K562 (cell line): ENCODE measurements around the gene HNRNPCL1. TPM values are rescaled to one million over a fixed set of nuclear protein-coding genes. Genes with fewer than 3 reads are reported as not detected.

ENCODE experiments used
- ARNT ChIP-seq, 2 experiments: fragments of 450-650 bp; IDR thresholded peaks; 2 replicates each; pipeline ENCODE4 v1.6.1; 2016; ENCODE audit warnings: mild to moderate bottlenecking in 1 of 2
- ATF3 ChIP-seq, 2 experiments: fragments of 450-650 bp in 1 of 2; sonication (generic) in 1 of 2; formaldehyde crosslinking in 1 of 2; IDR thresholded peaks in 1 of 2; conservative IDR thresholded peaks in 1 of 2; 2 replicates each; pipeline versions ENCODE4 v1.6.1 to v1.8.1; 2016 to 2023; ENCODE audit warnings: mild to moderate bottlenecking in 2 of 2, moderate library complexity in 2 of 2, inconsistent platforms in 1 of 2, missing genetic modification reagents in 1 of 2
- CREB5 ChIP-seq: fragments of 250-450 bp; sonication (Bioruptor Pico); IDR thresholded peaks from 2 replicates; pipeline ENCODE4 v1.5.0; 2020; ENCODE audit warnings: mild to moderate bottlenecking
- ESRRA ChIP-seq: fragments of 450-650 bp; IDR thresholded peaks from 2 replicates; pipeline ENCODE4 v1.6.1; 2014; ENCODE audit warnings: low read depth, mild to moderate bottlenecking, moderate library complexity, borderline replicate concordance
- HDAC8 ChIP-seq: fragments of 450-650 bp; IDR thresholded peaks from 2 replicates; pipeline ENCODE4 v1.6.1; 2016; ENCODE audit warnings: mild to moderate bottlenecking, missing genetic modification characterization, moderate library complexity, missing compliant biosample characterization
- KDM5B ChIP-seq: fragments of 200-600 bp; sonication (generic); IDR thresholded peaks from 2 replicates; pipeline ENCODE4 v1.6.1; 2012; ENCODE audit warnings: low read depth, mild to moderate bottlenecking, moderate library complexity, low read length, control low read depth, inconsistent platforms; ENCODE audit not compliant: insufficient replicate concordance
- MAFF ChIP-seq: IDR thresholded peaks from 2 replicates; pipeline ENCODE4 v1.6.1; 2012; ENCODE audit warnings: low read length, improper control_type of control experiment
- PBX2 ChIP-seq, 2 experiments: IDR thresholded peaks in 1 of 2; conservative IDR thresholded peaks in 1 of 2; 2 replicates each; pipeline ENCODE4 v1.6.1; 2016; ENCODE audit warnings: low read depth in 2 of 2, mild to moderate bottlenecking in 1 of 2, missing compliant biosample characterization in 1 of 2, missing genetic modification characterization in 1 of 2, moderate library complexity in 1 of 2
- SMARCA5 ChIP-seq: fragments of 450-650 bp; IDR thresholded peaks from 2 replicates; pipeline ENCODE4 v1.6.1; 2016
- UBTF ChIP-seq, 2 experiments: IDR thresholded peaks; 2 replicates each; pipeline ENCODE4 v1.6.1; 2012; ENCODE audit warnings: improper control_type of control experiment in 2 of 2, low read depth in 2 of 2, low read length in 2 of 2, borderline replicate concordance in 1 of 2
- ZBTB33 ChIP-seq: sonication (generic); formaldehyde crosslinking; IDR thresholded peaks from 2 replicates; pipeline ENCODE4 v1.8.1; 2023; ENCODE audit warnings: mild to moderate bottlenecking, missing genetic modification reagents
- ZNF316 ChIP-seq: fragments of 450-650 bp; IDR thresholded peaks from 2 replicates; pipeline ENCODE4 v1.6.1; 2016
- ZNF699 ChIP-seq: fragments of 250-450 bp; sonication (Bioruptor Pico); IDR thresholded peaks from 2 replicates; pipeline ENCODE4 v1.8.0; 2021; ENCODE audit warnings: mild to moderate bottlenecking, moderate library complexity; ENCODE audit not compliant: insufficient replicate concordance
- polyA plus RNA-seq, 8 experiments: library from polyadenylated mRNA; depleted of rRNA in 4 of 8; stranded (reverse) in 5 of 8; unstranded in 3 of 8; fragments of >200 nt; fragmentation: Nextera tagmentation in 2 of 8; fragmentation: Illumina TruSeq in 1 of 8; extraction: Ambion mirVana in 2 of 8; extraction: Trizol in 1 of 8; gene quantifications; 2 replicates each; pipeline versions ENCODE4 v1.2.1 to v1.2.3, GENCODE V29; 2011 to 2014; ENCODE audit warnings: inconsistent platforms in 1 of 8, missing spikeins in 1 of 8
- total RNA-seq, 7 experiments: library from RNA; depleted of rRNA in 6 of 7; stranded (reverse); fragments of >200 nt in 6 of 7; fragmentation: Illumina TruSeq in 2 of 7; extraction: Trizol in 2 of 7; gene quantifications; 2 replicates each; pipeline versions ENCODE4 v1.2.1 to v1.2.3, GENCODE V29; 2011 to 2021; ENCODE audit warnings: low replicate concordance in 1 of 7

HNRNPCL1 gene
- total and polyA plus RNA-seq, 9 of the 15 experiments (the other 6 are each of a cell fraction or from before 2014, with no cell fraction given): 0.08 TPM; not detected in 8

DNA sequence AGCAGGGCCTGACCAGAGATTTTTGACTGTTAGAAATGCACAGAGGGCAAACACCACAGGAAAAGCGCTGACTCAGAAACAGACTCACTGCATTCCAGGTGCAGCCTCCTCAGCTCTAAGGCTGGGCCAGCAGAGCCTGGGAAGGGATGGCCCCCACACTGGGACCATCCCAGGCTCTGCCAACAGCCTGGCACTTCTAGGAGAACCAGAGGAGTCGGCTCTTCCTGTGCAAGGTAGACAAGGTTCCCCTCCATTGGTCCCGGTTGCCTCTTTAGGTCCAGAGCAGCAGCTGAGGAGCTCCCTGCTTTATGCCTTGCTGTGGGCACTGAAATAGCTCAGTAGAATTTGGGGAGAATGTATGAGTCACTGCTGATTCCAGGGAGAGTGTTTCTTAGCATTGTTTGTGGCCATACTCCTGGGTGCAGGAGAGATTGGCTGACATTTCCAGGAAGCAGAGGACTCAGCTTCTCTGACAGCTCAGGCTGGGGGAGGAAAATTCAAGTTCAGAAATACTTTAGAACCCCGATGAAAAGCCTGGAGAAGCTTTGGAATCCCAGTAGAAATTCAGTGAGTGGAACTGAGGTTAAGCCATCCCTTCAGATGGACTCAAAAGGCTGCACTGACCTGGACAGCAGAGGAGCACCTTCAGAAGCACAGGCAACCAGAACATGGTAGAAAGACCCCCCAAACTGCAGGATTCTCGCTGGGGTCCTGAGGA lies 37.7 kb downstream of the HNRNPCL1 start (continued):
- TF ChIP-seq PBX2 (CRISPR knock-in tag; IDR thresholded peaks at IDR 0.05; ENCODE audit: low read depth) (no peak), PBX2 (tag; conservative IDR thresholded peaks at IDR 0.05; ENCODE audit: low read depth) (no peak), CREB5 (CRISPR knock-in tag) (no peak), ZNF699 (CRISPR knock-in tag) (no peak), KDM5B (no peak), HDAC8 (tag) (no peak), ZBTB33 (CRISPR knock-in tag) (no peak), ATF3 (IDR thresholded peaks at IDR 0.05) (peak; percentile 79), ATF3 (CRISPR knock-in tag; conservative IDR thresholded peaks at IDR 0.05) (no peak), MAFF (peak; percentile 74), UBTF (IDR thresholded peaks at IDR 0.05; ENCODE audit: borderline replicate concordance in 1 of 2, low read depth in 2 of 2, low read length in 2 of 2) (no peak), ZNF316 (peak; percentile 95), ARNT (IDR thresholded peaks at IDR 0.05) (no peak), ESRRA (peak; percentile 18; the same call in 1 of the 2 replicates), SMARCA5 (no peak)
